Brain microvascular endothelial cell (primary cell): ENCODE results near the gene RFT1.

Experiments
- DNase-seq: peaks from one replicate; pipeline ENCODE4 v3.0.0-alpha.2; 2020
- H3K27ac ChIP-seq: fragments of 250-450 bp; sonication (Bioruptor Pico); 2 replicates; pipeline ENCODE4 v1.5.1; 2020; ENCODE audit warnings: mild to moderate bottlenecking, moderate library complexity
- H3K27me3 ChIP-seq: fragments of 250-450 bp; sonication (Bioruptor Pico); replicated peaks from 2 replicates; pipeline ENCODE4 v1.5.1; 2020; ENCODE audit warnings: mild to moderate bottlenecking
- H3K36me3 ChIP-seq: fragments of 250-450 bp; sonication (Bioruptor Pico); replicated peaks from 2 replicates; pipeline ENCODE4 v1.5.1; 2020; ENCODE audit warnings: mild to moderate bottlenecking
- H3K4me3 ChIP-seq: 2 replicates; pipeline ENCODE4 v1.5.1; 2011; ENCODE audit warnings: low read depth, mild to moderate bottlenecking, control low read depth, low read length, moderate library complexity
- in situ Hi-C: cut with HindIII; loops from 2 replicates; pipeline ENCODE4 v1.10.0; 2017; ENCODE audit warnings: low sequenced_read_pairs, low pct_ligation_motif_present
- TF ChIP-seq, protein P1 (sequence below): IDR thresholded peaks from 2 replicates; pipeline ENCODE4 v1.5.1; 2011; ENCODE audit warnings: low read depth, mild to moderate bottlenecking, moderate library complexity, low read length, control low read depth, inconsistent platforms; ENCODE audit errors: missing control alignments

Gene RFT1

DNA sequence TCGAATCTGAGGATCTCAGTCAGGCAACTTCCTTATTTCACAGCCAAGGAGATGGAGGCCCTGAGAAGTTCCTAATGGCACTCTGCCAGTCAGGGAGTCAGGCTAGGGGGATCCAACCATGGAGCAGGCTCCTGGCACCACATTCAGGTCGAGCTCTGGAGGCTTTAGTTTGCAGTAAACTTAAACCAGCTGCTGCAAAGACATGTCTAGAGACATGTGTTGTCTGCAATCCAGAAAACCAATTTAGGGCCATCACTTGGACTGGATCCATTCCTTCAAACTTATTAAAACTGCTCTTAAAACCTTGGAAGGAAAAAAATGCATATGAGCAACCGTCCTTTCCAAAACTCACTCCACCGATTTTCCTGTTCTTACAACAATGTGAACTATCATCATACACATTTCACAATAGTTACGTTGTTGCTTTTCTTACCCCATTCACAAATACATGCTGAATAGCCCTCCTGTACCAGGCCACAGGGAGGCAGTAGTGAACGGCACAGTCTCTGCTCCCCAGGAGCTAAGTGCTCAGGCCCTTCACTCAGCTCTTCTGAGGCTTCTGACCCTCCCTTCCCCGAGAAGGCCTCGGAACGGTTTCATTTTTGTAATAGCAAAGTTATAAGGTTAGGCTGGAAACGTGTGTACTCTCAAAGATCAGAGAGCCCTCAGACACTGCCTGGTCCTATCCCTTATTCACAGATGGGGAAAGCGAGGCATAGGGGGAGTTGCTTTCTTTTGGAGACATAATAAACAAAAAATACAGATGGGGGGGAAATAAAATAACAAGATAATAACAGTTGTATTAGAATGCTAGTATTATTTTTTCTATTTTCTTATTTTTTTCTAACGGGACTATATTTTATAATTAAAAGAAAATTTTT lies 20.1 kb downstream of the RFT1 start:
- TF ChIP-seq, protein P1, sequence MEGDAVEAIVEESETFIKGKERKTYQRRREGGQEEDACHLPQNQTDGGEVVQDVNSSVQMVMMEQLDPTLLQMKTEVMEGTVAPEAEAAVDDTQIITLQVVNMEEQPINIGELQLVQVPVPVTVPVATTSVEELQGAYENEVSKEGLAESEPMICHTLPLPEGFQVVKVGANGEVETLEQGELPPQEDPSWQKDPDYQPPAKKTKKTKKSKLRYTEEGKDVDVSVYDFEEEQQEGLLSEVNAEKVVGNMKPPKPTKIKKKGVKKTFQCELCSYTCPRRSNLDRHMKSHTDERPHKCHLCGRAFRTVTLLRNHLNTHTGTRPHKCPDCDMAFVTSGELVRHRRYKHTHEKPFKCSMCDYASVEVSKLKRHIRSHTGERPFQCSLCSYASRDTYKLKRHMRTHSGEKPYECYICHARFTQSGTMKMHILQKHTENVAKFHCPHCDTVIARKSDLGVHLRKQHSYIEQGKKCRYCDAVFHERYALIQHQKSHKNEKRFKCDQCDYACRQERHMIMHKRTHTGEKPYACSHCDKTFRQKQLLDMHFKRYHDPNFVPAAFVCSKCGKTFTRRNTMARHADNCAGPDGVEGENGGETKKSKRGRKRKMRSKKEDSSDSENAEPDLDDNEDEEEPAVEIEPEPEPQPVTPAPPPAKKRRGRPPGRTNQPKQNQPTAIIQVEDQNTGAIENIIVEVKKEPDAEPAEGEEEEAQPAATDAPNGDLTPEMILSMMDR, result peak; percentile 73
- peak; percentile 54 for DNase-seq
- peaks cover 9% of the 10 kb centered on the region for H3K36me3 ChIP-seq
- H3K4me3 ChIP-seq, result no peak overlapping the region
- no peaks in the 10 kb centered on the region for H3K27me3 ChIP-seq
- in situ Hi-C loops, result no loop called here
- peak overlapping the region; percentile 26 for H3K27ac ChIP-seq

DNA sequence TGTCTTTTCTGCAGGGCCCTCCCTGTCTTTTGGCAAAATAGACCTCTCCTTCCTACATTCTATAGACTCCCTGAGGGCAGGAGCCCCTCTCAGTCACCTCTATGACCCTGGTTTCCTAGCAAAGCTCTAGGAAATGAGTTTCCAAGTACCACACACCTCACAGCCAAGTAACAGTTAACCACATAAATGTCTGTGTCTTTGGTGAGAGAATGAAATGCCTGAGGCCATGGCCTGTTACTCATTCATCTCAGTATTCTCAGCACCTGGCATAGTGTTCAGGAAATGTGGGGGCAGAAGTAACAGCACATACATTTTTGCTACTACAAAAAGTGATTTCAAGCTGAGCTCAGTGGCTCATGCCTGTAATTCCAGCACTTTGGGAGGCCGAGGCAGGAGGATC lies 21.0 kb downstream of the RFT1 start:
- H3K27me3 ChIP-seq, result no peaks in the 10 kb centered on the region
- in situ Hi-C loops, result no loop called here
- H3K36me3 ChIP-seq, result peaks cover 12% of the 10 kb centered on the region
- H3K4me3 ChIP-seq, result no peak overlapping the region
- TF ChIP-seq, protein P1, result no peak
- DNase-seq, result peak; percentile 60
- no peak overlapping the region for H3K27ac ChIP-seq

DNA sequence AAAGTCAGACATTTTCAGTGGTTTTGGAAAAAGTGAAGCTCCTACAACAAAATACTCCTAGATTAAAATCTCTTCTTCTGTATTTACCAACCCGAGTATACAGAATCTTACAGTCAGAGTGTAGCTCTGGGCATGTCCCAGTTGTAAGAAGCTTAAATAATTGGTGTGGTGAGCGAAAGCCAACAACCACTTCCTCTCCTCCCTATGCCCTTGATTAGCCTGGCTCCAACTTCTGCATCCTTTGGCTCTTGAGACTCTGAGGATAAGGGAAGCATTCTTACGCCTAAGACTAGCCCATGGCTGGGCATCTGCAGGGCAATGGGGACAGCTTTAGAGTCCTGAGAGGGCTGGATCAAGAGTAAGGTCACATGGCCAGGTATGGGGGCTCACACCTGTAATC lies 25.5 kb downstream of the RFT1 start:
- H3K36me3 ChIP-seq, result peaks cover 26% of the 10 kb centered on the region
- H3K27ac ChIP-seq, result no peak overlapping the region
- no peak for DNase-seq
- in situ Hi-C loops, result no loop called here
- TF ChIP-seq, protein P1, result no peak
- no peak overlapping the region for H3K4me3 ChIP-seq
- H3K27me3 ChIP-seq, result no peaks in the 10 kb centered on the region

DNA sequence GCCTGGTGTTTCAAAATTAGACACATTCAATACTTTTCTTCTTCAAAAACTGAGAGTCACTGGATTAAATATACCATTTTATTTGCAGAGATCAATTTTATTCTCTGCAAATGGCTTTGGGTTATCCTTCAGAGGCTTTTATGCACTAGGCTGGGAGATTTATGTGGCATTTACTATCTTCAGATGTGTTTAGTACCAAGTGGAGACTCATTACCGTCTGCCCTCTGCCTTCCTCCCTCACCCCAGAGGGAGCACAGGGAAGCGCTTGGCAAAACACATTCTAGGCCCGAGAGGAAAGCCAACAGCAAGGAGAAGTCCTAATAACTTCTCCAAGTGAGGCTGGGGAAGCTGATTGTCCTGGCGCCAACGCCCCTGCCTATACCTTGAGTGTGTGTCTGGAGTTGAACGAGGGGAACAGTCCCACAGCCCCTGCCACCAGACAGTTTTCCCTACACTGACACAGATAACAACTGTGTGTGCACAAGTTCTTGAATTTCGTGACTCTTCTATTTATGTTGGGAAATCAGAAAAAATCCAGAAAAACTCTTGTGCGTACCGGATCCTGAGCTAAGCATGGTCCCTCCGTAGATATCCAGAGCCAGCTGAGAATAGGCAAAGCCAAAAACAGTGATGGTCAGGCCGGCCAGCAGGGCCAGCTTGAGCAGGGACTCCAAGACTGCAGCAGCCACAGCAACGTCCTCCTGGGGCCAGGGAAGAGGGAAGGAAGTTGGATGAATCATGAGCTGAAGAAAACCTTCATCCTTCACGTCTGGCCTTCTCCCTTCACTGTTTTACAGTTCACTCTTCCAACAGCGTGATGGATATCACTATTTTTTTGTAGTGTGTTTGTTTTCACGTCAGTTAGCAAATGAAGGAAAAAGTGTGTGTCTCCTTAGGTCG lies 26.6 kb downstream of the RFT1 start:
- in situ Hi-C loops, result no loop called here
- TF ChIP-seq, protein P1, result no peak
- no peak overlapping the region for H3K4me3 ChIP-seq
- H3K27me3 ChIP-seq, result no peaks in the 10 kb centered on the region
- no peak overlapping the region for H3K27ac ChIP-seq
- H3K36me3 ChIP-seq, result peaks cover 23% of the 10 kb centered on the region
- peak; percentile 18 for DNase-seq

DNA sequence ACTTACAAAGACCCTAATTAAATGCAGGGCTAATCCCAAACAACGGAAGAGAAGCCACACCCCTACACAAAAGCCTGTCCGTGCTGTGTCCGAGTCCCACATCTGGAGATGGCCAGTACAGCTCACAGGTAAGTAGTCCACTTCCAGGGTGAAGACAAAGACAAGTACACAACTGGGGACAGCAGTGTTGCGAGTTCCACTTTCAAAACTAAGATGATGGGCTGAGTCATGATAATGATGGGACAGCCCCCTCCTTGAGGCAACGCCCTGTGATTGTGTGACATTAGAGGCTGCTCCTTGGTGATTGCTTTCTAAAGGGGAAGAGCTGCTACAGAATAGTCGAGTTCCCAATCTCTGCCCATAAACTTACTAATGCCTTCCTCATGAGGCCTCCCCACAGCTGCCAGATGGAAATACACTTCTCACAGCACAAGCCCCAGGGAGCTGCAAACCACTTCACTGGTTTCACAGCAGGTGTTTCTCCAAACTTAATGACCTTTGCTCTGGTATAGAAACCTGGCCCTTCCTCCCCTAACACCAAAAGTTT lies 27.6 kb downstream of the RFT1 start:
- TF ChIP-seq, protein P1, result no peak
- in situ Hi-C loops, result no loop called here
- DNase-seq, result no peak
- no peak overlapping the region for H3K4me3 ChIP-seq
- H3K27ac ChIP-seq, result no peak overlapping the region
- H3K36me3 ChIP-seq, result peaks cover 23% of the 10 kb centered on the region
- no peaks in the 10 kb centered on the region for H3K27me3 ChIP-seq
